ENCODE results near the gene MRPS31.
"Not testable (repeated sequence)": the region's sequence is repeated elsewhere in the genome, so short reads cannot be mapped to it uniquely, and the experiment has no call there.

Gene MRPS31

GRCh38 chr13:40789275-40790153 is 18.5 kb upstream of the MRPS31 start, which contains the start of gene SLC25A15:
Gene SLC25A15, plus strand, starts transcription at chr13:40789611. Its CDS starts 3,616 bp downstream, at chr13:40793227.
- peak; percentile 66 for DNase-seq

- not testable (repeated sequence) for DNase-seq
Measured at GRCh38 chr13:40788540-40789274, 17.7 kb upstream of the MRPS31 start.

- no peak for DNase-seq
Measured at GRCh38 chr13:40787062-40787461, 16.1 kb upstream of the MRPS31 start.

GRCh38 chr13:40786568-40786996 is 15.6 kb upstream of the MRPS31 start:
- DNase-seq = no peak

- DNase-seq = no peak
Measured at GRCh38 chr13:40784540-40784939, 13.6 kb upstream of the MRPS31 start.

GRCh38 chr13:40782971-40783370 is 12.0 kb upstream of the MRPS31 start:
- not testable (repeated sequence) for DNase-seq

- no peak for DNase-seq
Measured at GRCh38 chr13:40781717-40782116, 10.7 kb upstream of the MRPS31 start.

- DNase-seq = no peak
Measured at GRCh38 chr13:40780822-40781401, 9.9 kb upstream of the MRPS31 start.

GRCh38 chr13:40779796-40780285 is 8.9 kb upstream of the MRPS31 start:
- no peak for DNase-seq

- DNase-seq = no peak
Measured at GRCh38 chr13:40779049-40779448, 8.1 kb upstream of the MRPS31 start.

- no peak for DNase-seq
Measured at GRCh38 chr13:40777809-40778175, 6.8 kb upstream of the MRPS31 start.

- DNase-seq = peak; percentile 8
Measured at GRCh38 chr13:40777166-40777808, 6.3 kb upstream of the MRPS31 start.

GRCh38 chr13:40776681-40777165 is 5.7 kb upstream of the MRPS31 start:
- DNase-seq = peak; percentile 63

- peak; percentile 9 for DNase-seq
Measured at GRCh38 chr13:40776232-40776631, 5.2 kb upstream of the MRPS31 start.

- DNase-seq = no peak
Measured at GRCh38 chr13:40774672-40775071, 3.7 kb upstream of the MRPS31 start.

GRCh38 chr13:40772765-40773473 is 1.9 kb upstream of the MRPS31 start:
- DNase-seq = no peak

- no peak for DNase-seq
Measured at GRCh38 chr13:40770609-40770933, 419 bp downstream of the MRPS31 start.

GRCh38 chr13:40769970-40770369 is 1.0 kb downstream of the MRPS31 start:
- no peak for DNase-seq

- DNase-seq = no peak
Measured at GRCh38 chr13:40765602-40766001, 5.4 kb downstream of the MRPS31 start.

GRCh38 chr13:40764587-40765403 is 6.2 kb downstream of the MRPS31 start:
- DNase-seq = peak; percentile 49

- DNase-seq = no peak
Measured at GRCh38 chr13:40762849-40763248, 8.1 kb downstream of the MRPS31 start.

Measured in stimulated activated naive CD4-positive, alpha-beta T cell treated with Interleukin-2 at 50 U/mL for 16 hours (primary cell).